GM12892 (cell line): ENCODE measurements around the gene SYNPR.

Experiments
- POLR2A ChIP-seq: IDR thresholded peaks from 2 replicates; pipeline ENCODE4 v1.6.1; 2011; ENCODE audit warnings: low read depth, low read length, control low read depth
- TAF1 ChIP-seq: IDR thresholded peaks from 2 replicates; pipeline ENCODE4 v1.6.1; 2011; ENCODE audit warnings: low read depth, mild to moderate bottlenecking, control low read depth, low read length, borderline replicate concordance

DNA sequence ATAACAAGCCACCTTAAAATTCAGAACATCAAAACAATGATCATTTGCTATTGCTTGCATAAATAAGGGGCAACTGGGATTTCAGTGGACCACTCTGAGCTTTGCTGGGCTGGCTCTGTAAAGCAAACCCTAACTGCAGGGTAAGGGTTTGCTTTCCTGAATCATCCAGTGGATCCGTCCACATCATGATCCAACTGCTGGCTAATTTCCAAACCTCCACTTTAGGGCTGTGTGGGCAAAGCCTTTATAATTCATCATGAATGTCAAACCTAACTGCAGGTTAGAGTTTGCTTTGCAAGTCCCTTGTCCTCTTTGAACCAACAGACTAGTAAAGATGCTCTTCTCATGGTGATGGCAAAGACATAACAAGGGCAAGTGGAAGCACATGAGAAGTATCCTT lies 76.1 kb downstream of the SYNPR start:
- TF ChIP-seq TAF1 (no peak), POLR2A (no peak)
